H1 (cell line): ENCODE measurements around the gene CAMKMT. TPM values are rescaled to one million over a fixed set of nuclear protein-coding genes. Genes with fewer than 3 reads are reported as not detected.
A peak's percentile ranks its signal among the peaks of the same experiment; 100 is the strongest.

Experiments
- CTCF ChIA-PET: fragments of 300-600 bp; sonication (Branson Sonifier 250); formaldehyde crosslinking; loops from one replicate; lab custom pipeline; 2021; ENCODE audit not compliant: partially characterized antibody; lab: Charles Lee
- POLR2A ChIA-PET: fragments of 300-600 bp; sonication (Branson Sonifier 250); formaldehyde crosslinking; loops from one replicate; lab custom pipeline; 2021; ENCODE audit warnings: inconsistent platforms; ENCODE audit not compliant: partially characterized antibody; lab: Charles Lee
- DNase-seq, 2 experiments: peaks; one replicate each; pipeline versions ENCODE4 v3.0.0 to v3.0.0-alpha.2; 2010 to 2022; ENCODE audit warnings: low spot score in 2 of 2, low read depth in 1 of 2, mixed read lengths in 1 of 2
- FAIRE-seq: peaks from 2 replicates; lab custom pipeline; 2011; peaks lifted over from hg19 to GRCh38; lab: Jason Lieb, UNC
- H2AFZ ChIP-seq: 2 replicates; pipeline ENCODE4 v1.8.1; 2012; ENCODE audit warnings: low read length, inconsistent platforms
- H2AK5ac ChIP-seq: 2 replicates; pipeline ENCODE4 v1.6.1; 2013; ENCODE audit warnings: low read depth, low read length
- H2BK120ac ChIP-seq: replicated peaks from 2 replicates; pipeline ENCODE3; 2013; ENCODE audit warnings: low read depth, low read length, inconsistent platforms
- H2BK12ac ChIP-seq: 2 replicates; pipeline ENCODE4 v1.6.1; 2013; ENCODE audit warnings: low read depth, low read length
- H2BK15ac ChIP-seq: 2 replicates; pipeline ENCODE4 v1.6.1; 2013; ENCODE audit warnings: low read length
- H2BK20ac ChIP-seq: 2 replicates; pipeline ENCODE4 v1.6.1; 2013; ENCODE audit warnings: low read length
- H2BK5ac ChIP-seq: 2 replicates; pipeline ENCODE4 v1.6.1; 2013; ENCODE audit warnings: low read depth, low read length
- H3K14ac ChIP-seq: 2 replicates; pipeline ENCODE4 v1.6.1; 2013; ENCODE audit warnings: inconsistent platforms; ENCODE audit not compliant: insufficient read length
- H3K18ac ChIP-seq: 2 replicates; pipeline ENCODE4 v1.6.1; 2013; ENCODE audit warnings: low read length; ENCODE audit errors: extremely low read depth
- H3K23ac ChIP-seq: 2 replicates; pipeline ENCODE4 v1.6.1; 2013; ENCODE audit warnings: inconsistent platforms; ENCODE audit not compliant: insufficient read length
- H3K23me2 ChIP-seq: 2 replicates; pipeline ENCODE4 v1.6.1; 2013; ENCODE audit warnings: low read depth, low read length
- H3K27ac ChIP-seq: 2 replicates; pipeline ENCODE4 v1.6.1; 2011; ENCODE audit warnings: low read depth, low read length, inconsistent platforms
- H3K27me3 ChIP-seq, 4 experiments: replicated peaks in 1 of 4; 1 replicate in 1 of 4; 2 replicates in 3 of 4; pipeline versions ENCODE4 v1.6.1 to v1.8.1; 2011 to 2013; ENCODE audit warnings: low read length in 3 of 4, mild to moderate bottlenecking in 3 of 4, inconsistent platforms in 2 of 4, mixed read lengths in 2 of 4, moderate library complexity in 1 of 4; ENCODE audit not compliant: control insufficient read depth in 3 of 4, insufficient read depth in 3 of 4; ENCODE audit errors: extremely low read depth in 1 of 4
- H3K36me3 ChIP-seq, 4 experiments: 2 replicates each; pipeline versions ENCODE4 v1.6.1 to v1.8.1; 2011 to 2013; ENCODE audit warnings: mild to moderate bottlenecking in 4 of 4, low read length in 3 of 4, moderate library complexity in 2 of 4, control low read depth in 1 of 4, inconsistent platforms in 1 of 4; ENCODE audit not compliant: insufficient read depth in 4 of 4, control insufficient read depth in 2 of 4
- H3K4ac ChIP-seq: replicated peaks from 2 replicates; pipeline ENCODE3; 2013; ENCODE audit warnings: low read length, low read depth, mixed read lengths, inconsistent platforms; ENCODE audit not compliant: insufficient read length
- H3K4me1 ChIP-seq, 4 experiments: replicated peaks in 1 of 4; 1 replicate in 1 of 4; 2 replicates in 3 of 4; pipeline versions ENCODE4 v1.6.1 to v1.8.1; 2011 to 2013; ENCODE audit warnings: low read length in 3 of 4, inconsistent platforms in 2 of 4, mixed read lengths in 1 of 4; ENCODE audit not compliant: insufficient read depth in 4 of 4, control insufficient read depth in 3 of 4
- H3K4me2 ChIP-seq, 2 experiments: 2 replicates each; pipeline versions ENCODE4 v1.6.1 to v1.8.1; 2011 to 2013; ENCODE audit warnings: low read depth in 2 of 2, low read length in 2 of 2, control low read depth in 1 of 2, inconsistent platforms in 1 of 2, mild to moderate bottlenecking in 1 of 2; ENCODE audit not compliant: insufficient read depth in 1 of 2
- H3K4me3 ChIP-seq, 4 experiments: fragments of 200-600, 300-600 bp in 1 of 4; sonication (generic), shearing (Covaris generic), sonication (Bioruptor Twin) in 1 of 4; 2 replicates each; pipeline versions ENCODE4 v1.5.1 to v1.8.1; 2011 to 2016; ENCODE audit warnings: low read length in 4 of 4, low read depth in 3 of 4, control low read depth in 2 of 4, inconsistent platforms in 2 of 4, mild to moderate bottlenecking in 2 of 4, mixed read lengths in 1 of 4, moderate library complexity in 1 of 4; ENCODE audit not compliant: insufficient read depth in 2 of 4; ENCODE audit errors: extremely low read depth in 1 of 4
- H3K56ac ChIP-seq: replicated peaks from 2 replicates; pipeline ENCODE3; 2013; ENCODE audit warnings: low read depth, mild to moderate bottlenecking, mixed read lengths, low read length, inconsistent platforms; ENCODE audit not compliant: insufficient read length
- H3K79me1 ChIP-seq: 2 replicates; pipeline ENCODE4 v1.6.1; 2013; ENCODE audit warnings: low read depth, low read length, control low read depth
- H3K79me2 ChIP-seq, 2 experiments: 2 replicates each; pipeline versions ENCODE4 v1.6.1 to v1.8.1; 2012 to 2013; ENCODE audit warnings: low read length in 2 of 2, mild to moderate bottlenecking in 2 of 2, inconsistent platforms in 1 of 2; ENCODE audit not compliant: insufficient read depth in 2 of 2, control insufficient read depth in 1 of 2
- H3K9ac ChIP-seq, 4 experiments: replicated peaks in 1 of 4; 1 replicate in 1 of 4; 2 replicates in 3 of 4; pipeline versions ENCODE4 v1.6.1 to v1.8.1; 2011 to 2013; ENCODE audit warnings: low read depth in 3 of 4, low read length in 3 of 4, control low read depth in 2 of 4, mild to moderate bottlenecking in 2 of 4, moderate library complexity in 2 of 4, inconsistent platforms in 1 of 4; ENCODE audit errors: extremely low read depth in 1 of 4
- H3K9me3 ChIP-seq, 2 experiments: 2 replicates each; pipeline versions ENCODE4 v1.6.1 to v1.8.1; 2012 to 2013; ENCODE audit warnings: mild to moderate bottlenecking in 2 of 2, moderate library complexity in 2 of 2, control low read depth in 1 of 2, inconsistent platforms in 1 of 2, low read depth in 1 of 2, low read length in 1 of 2, mixed read lengths in 1 of 2; ENCODE audit not compliant: insufficient read depth in 2 of 2
- H4K20me1 ChIP-seq, 2 experiments: replicated peaks in 1 of 2; 2 replicates each; pipeline versions ENCODE3 to v1.8.1; 2011 to 2013; ENCODE audit warnings: inconsistent platforms in 2 of 2, low read length in 2 of 2, mild to moderate bottlenecking in 1 of 2; ENCODE audit not compliant: insufficient read depth in 2 of 2, control insufficient read depth in 1 of 2
- H4K5ac ChIP-seq: 2 replicates; pipeline ENCODE4 v1.6.1; 2013; ENCODE audit warnings: low read length, low read depth, mixed read lengths, inconsistent platforms; ENCODE audit not compliant: insufficient read length
- H4K8ac ChIP-seq: 2 replicates; pipeline ENCODE4 v1.8.0; 2013; ENCODE audit warnings: mild to moderate bottlenecking, moderate library complexity, low read length, inconsistent platforms; ENCODE audit not compliant: insufficient read depth; ENCODE audit errors: extremely low read depth
- H4K91ac ChIP-seq: replicated peaks from 2 replicates; pipeline ENCODE3; 2013; ENCODE audit warnings: low read length, mixed read lengths, inconsistent platforms; ENCODE audit not compliant: insufficient read length
- BRCA1 ChIP-seq: IDR thresholded peaks from 2 replicates; pipeline ENCODE4 v1.6.1; 2012; ENCODE audit warnings: low read depth, low read length, improper control_type of control experiment
- CBX5 ChIP-seq: fragments of 300-800, 300-1000 bp; sonication (generic); IDR thresholded peaks from 2 replicates; pipeline ENCODE4 v1.7.1; 2016; ENCODE audit warnings: antibody characterized with exemption, low read length, low read depth
- CBX8 ChIP-seq: fragments of 300-800, 300-1000 bp; sonication (generic); IDR thresholded peaks from 2 replicates; pipeline ENCODE4 v1.7.1; 2016; ENCODE audit warnings: low read depth, low read length, borderline replicate concordance
- EP300 ChIP-seq, 2 experiments: IDR thresholded peaks; 1 replicate in 1 of 2; 2 replicates in 1 of 2; pipeline ENCODE4 v1.6.1; 2011 to 2012; ENCODE audit warnings: low read depth in 2 of 2, low read length in 2 of 2, mild to moderate bottlenecking in 2 of 2, borderline replicate concordance in 1 of 2, inconsistent platforms in 1 of 2, moderate library complexity in 1 of 2
- JUN ChIP-seq: IDR thresholded peaks from 2 replicates; pipeline ENCODE4 v1.6.1; 2011; ENCODE audit warnings: low read depth, mild to moderate bottlenecking, improper control_type of control experiment, low read length
- POU5F1 ChIP-seq: IDR thresholded peaks from 2 replicates; pipeline ENCODE4 v1.6.1; 2011; ENCODE audit warnings: low read depth, mild to moderate bottlenecking, low read length, moderate library complexity
- SP2 ChIP-seq: IDR thresholded peaks from 2 replicates; pipeline ENCODE4 v1.6.1; 2012; ENCODE audit warnings: mild to moderate bottlenecking, low read length, inconsistent platforms
- TAF1 ChIP-seq: IDR thresholded peaks from 2 replicates; pipeline ENCODE4 v1.6.1; 2011; ENCODE audit warnings: mild to moderate bottlenecking, low read depth, low read length
- TAF7 ChIP-seq: optimal IDR thresholded peaks from 2 replicates; pipeline ENCODE3; 2011; ENCODE audit warnings: low read depth, mild to moderate bottlenecking, inconsistent platforms, low read length, moderate library complexity, borderline replicate concordance
- WGBS, 2 experiments: shearing (Covaris generic) in 1 of 2; methylation state at CpG; one replicate each; pipeline versions ENCODE4 v1.1.6 to v1.1.7; 2013 to 2015; ENCODE audit warnings: low lambda C conversion rate in 2 of 2, mixed read lengths in 2 of 2, inconsistent platforms in 1 of 2, low coverage in 1 of 2, missing lambda C conversion rate in 1 of 2; ENCODE audit not compliant: insufficient replicate concordance in 2 of 2, insufficient coverage in 1 of 2, insufficient read length in 1 of 2; ENCODE audit errors: extremely low coverage in 1 of 2, missing lambda C conversion rate in 1 of 2; 5-methylcytosine and 5-hydroxymethylcytosine counted together
- polyA plus RNA-seq, 7 experiments: library from polyadenylated mRNA; depleted of rRNA in 3 of 7; stranded (reverse) in 5 of 7; unstranded in 2 of 7; fragments of >200 nt in 5 of 7; fragments of 200-250 nt in 2 of 7; gene quantifications; 1 replicate in 5 of 7; 2 replicates in 1 of 7; 4 replicates in 1 of 7; pipeline versions ENCODE4 v1.2.1 to v1.2.3, GENCODE V29; 2011 to 2013; ENCODE audit warnings: missing spikeins in 2 of 7, mixed read lengths in 2 of 7
- total RNA-seq: library from RNA; stranded (reverse); fragmentation: NEBNext Ultra II Directional; extraction: Animal tissue kit (Norgen Biotek cat#: 25700); gene quantifications from 2 replicates; pipeline ENCODE4 v1.2.1, GENCODE V29; 2021
- TF ChIP-seq, protein P1 (sequence below): IDR thresholded peaks from 2 replicates; pipeline ENCODE4 v1.6.1; 2012; ENCODE audit warnings: inconsistent platforms
- TF ChIP-seq, protein P2 (sequence below), 3 experiments: IDR thresholded peaks; 1 replicate in 2 of 3; 2 replicates in 1 of 3; pipeline versions ENCODE4 v1.5.1 to v1.6.1; 2011; ENCODE audit warnings: low read length in 3 of 3, mild to moderate bottlenecking in 3 of 3, inconsistent platforms in 2 of 3, low read depth in 1 of 3, moderate library complexity in 1 of 3; ENCODE audit not compliant: insufficient read depth in 1 of 3; ENCODE audit errors: control extremely low read depth in 1 of 3

CAMKMT gene
- total and polyA plus RNA-seq, 2 of the 8 experiments (the other 6 are each of a cell fraction or from before 2014, with no cell fraction given): 14.7 to 22.4 TPM

DNA sequence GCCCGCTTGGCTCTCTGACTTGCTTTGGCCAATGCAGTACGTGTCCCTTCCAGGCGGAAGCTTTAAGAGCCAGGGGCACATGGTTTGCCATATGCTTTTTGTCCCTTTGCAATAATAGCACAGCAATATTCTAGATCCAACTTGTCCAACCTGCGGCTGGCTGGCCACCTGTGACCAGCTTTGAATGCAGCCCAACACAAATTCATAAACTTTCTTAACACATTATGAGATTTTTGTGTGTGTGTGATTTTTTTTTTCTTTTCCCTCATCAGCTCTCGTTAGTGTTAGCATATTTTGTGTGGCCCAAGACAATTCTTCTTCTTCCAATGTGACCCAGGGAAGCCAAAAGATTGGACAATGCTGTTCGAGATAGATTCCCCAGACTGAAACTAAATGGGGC is 460.4 kb downstream of the CAMKMT start:
- no peak overlapping the region for H3K23ac ChIP-seq
- WGBS, 2 experiments: 91% methylated on average over 6 of the region's 6 CpGs; no CpG with 5 or more reads in 1 of the 2 experiments
- TF ChIP-seq TAF7 (no peak), POU5F1 (no peak), CBX8 (no peak), CBX5 (no peak), SP2 (no peak), TAF1 (no peak), EP300 (IDR thresholded peaks at IDR 0.05; ENCODE audit: borderline replicate concordance in 1 of 2, low read depth in 2 of 2, low read length in 2 of 2) (no peak), BRCA1 (no peak), JUN (no peak)
- TF ChIP-seq, protein P1, sequence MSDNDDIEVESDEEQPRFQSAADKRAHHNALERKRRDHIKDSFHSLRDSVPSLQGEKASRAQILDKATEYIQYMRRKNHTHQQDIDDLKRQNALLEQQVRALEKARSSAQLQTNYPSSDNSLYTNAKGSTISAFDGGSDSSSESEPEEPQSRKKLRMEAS: no peak
- TF ChIP-seq, protein P2, sequence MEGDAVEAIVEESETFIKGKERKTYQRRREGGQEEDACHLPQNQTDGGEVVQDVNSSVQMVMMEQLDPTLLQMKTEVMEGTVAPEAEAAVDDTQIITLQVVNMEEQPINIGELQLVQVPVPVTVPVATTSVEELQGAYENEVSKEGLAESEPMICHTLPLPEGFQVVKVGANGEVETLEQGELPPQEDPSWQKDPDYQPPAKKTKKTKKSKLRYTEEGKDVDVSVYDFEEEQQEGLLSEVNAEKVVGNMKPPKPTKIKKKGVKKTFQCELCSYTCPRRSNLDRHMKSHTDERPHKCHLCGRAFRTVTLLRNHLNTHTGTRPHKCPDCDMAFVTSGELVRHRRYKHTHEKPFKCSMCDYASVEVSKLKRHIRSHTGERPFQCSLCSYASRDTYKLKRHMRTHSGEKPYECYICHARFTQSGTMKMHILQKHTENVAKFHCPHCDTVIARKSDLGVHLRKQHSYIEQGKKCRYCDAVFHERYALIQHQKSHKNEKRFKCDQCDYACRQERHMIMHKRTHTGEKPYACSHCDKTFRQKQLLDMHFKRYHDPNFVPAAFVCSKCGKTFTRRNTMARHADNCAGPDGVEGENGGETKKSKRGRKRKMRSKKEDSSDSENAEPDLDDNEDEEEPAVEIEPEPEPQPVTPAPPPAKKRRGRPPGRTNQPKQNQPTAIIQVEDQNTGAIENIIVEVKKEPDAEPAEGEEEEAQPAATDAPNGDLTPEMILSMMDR (IDR thresholded peaks at IDR 0.05; ENCODE audit: control extremely low read depth in 1 of 3, insufficient read depth in 1 of 3, low read depth in 1 of 3, low read length in 3 of 3): no peak

More for the DNA sequence above, 460.4 kb downstream of the CAMKMT start:
- Histone ChIP-seq H3K27me3 (no peaks in the 10 kb centered on the region), H2BK12ac (no peak overlapping the region), H3K4ac (no peak overlapping the region), H3K79me2 (no peaks in the 10 kb centered on the region), H4K5ac (no peak overlapping the region), H2BK20ac (0 out of 2 replicates have a peak overlapping the region, but pooled peaks have one; percentile 52), H2AFZ (no peak overlapping the region; the same call in 1 of the 2 replicates), H3K23me2 (no peaks in the 10 kb centered on the region), H2BK15ac (no peak overlapping the region), H2BK120ac (no peak overlapping the region), H3K4me1 (peaks cover 0 to 7% (median 0%) of the 10 kb centered on the region in 4 experiments; a peak in 1 of 7 replicates), H3K9ac (no peak overlapping the region), H3K36me3 (no peaks in the 10 kb centered on the region), H3K18ac (no peak overlapping the region), H3K4me3 (no peak overlapping the region), H4K20me1 (no peaks in the 10 kb centered on the region), H3K9me3 (no peaks in the 10 kb centered on the region), H3K27ac (no peak overlapping the region), H3K14ac (no peak overlapping the region), H3K79me1 (no peaks in the 10 kb centered on the region), H3K56ac (no peak overlapping the region), H4K8ac (no peak overlapping the region), H4K91ac (no peak overlapping the region), H2BK5ac (no peak overlapping the region), H2AK5ac (no peak overlapping the region), H3K4me2 (no peak overlapping the region)
- CTCF ChIA-PET: interaction anchor here (0.8 to 0.9 kb wide), 2 partner anchors 20 to 343 kb away, joined by 3 to 4 read pairs; no protein-coding TSS in a partner anchor
- DNase-seq: no peak
- FAIRE-seq: no peak
- POLR2A ChIA-PET: interaction anchor here (0.6 to 1.5 kb wide), 2 partner anchors 13 to 21 kb away, joined by 4 read pairs; no protein-coding TSS in a partner anchor
